Activated T-helper 1 cell treated with anti-CD3 and anti-CD28 coated beads, Interleukin-12 subunit alpha, Interleukin-12 subunit beta, Interleukin-2, Interleukin-4 antibody, amounts not matched to agents 30 ng/mL and 10 ng/mL and 1 ng/mL, durations not matched to agents 14 hours and 24 hours and 36 hours (primary cell): ENCODE measurements around the gene CNKSR2. TPM values are rescaled to one million over a fixed set of nuclear protein-coding genes. Genes with fewer than 3 reads are reported as not detected.
"Not testable (repeated sequence)": the region's sequence is repeated elsewhere in the genome, so short reads cannot be mapped to it uniquely, and the experiment has no call there.

ENCODE experiments used
- DNase-seq: peaks from one replicate; pipeline ENCODE4 v3.0.0; 2021; ENCODE audit warnings: low spot score
- H3K27ac Mint-ChIP-seq: one replicate; pipeline ENCODE4 v1.8.0; 2021; ENCODE audit warnings: mild to moderate bottlenecking, mixed read lengths
- H3K27me3 Mint-ChIP-seq: one replicate; pipeline ENCODE4 v1.8.0; 2022; ENCODE audit warnings: mild to moderate bottlenecking, moderate library complexity, mixed read lengths; ENCODE audit not compliant: insufficient read depth
- H3K36me3 Mint-ChIP-seq: one replicate; pipeline ENCODE4 v1.8.0; 2021; ENCODE audit warnings: low read depth, mixed read lengths
- H3K4me1 Mint-ChIP-seq: one replicate; pipeline ENCODE4 v1.8.0; 2021; ENCODE audit warnings: low read depth, mixed read lengths
- H3K4me3 Mint-ChIP-seq: one replicate; pipeline ENCODE4 v1.8.0; 2021; ENCODE audit warnings: mild to moderate bottlenecking, moderate library complexity, mixed read lengths
- H3K9me3 Mint-ChIP-seq: one replicate; pipeline ENCODE4 v1.8.0; 2021; ENCODE audit warnings: mixed read lengths
- intact Hi-C: fragments of 100-400 bp; cut with micrococcal nuclease; formaldehyde crosslinking; loops from one replicate; pipeline ENCODE4 v1.15.1; 2024
- total RNA-seq: library from RNA; stranded (reverse); gene quantifications from 2 replicates; pipeline ENCODE4 v1.2.3, GENCODE V29; 2022

Gene CNKSR2
- total RNA-seq, 1 donor from 2014 or later, result 7.4 TPM

DNA sequence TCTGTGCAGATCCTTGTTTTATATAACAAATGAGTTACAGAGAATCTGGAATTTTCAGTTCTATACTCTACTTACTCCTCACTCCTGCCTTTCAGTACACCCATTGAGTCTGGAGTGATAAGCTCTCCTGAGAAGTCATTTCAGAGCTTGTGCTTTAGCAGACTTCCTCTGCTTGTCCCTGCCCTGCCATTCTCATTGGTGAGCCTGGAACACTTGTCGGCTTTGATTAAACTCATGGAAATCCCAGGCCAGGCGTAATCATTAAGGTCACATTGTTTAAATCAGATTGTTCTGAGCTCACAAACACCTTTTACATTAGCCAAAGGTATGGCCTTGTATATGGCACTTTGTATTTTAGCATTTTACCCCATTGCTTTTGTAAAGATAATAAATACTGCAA lies 102.7 kb downstream of the CNKSR2 start:
- intact Hi-C loops, result no loop called here

GRCh38 chrX:21479695-21480270 lies 105.6 kb downstream of the CNKSR2 start:
- H3K27me3 Mint-ChIP-seq, result peaks cover 2% of the 10 kb centered on the region
- no peak for DNase-seq
- H3K9me3 Mint-ChIP-seq, result no peaks in the 10 kb centered on the region
- H3K4me1 Mint-ChIP-seq, result no peaks in the 10 kb centered on the region
- H3K36me3 Mint-ChIP-seq, result no peaks in the 10 kb centered on the region
- H3K27ac Mint-ChIP-seq, result no peak overlapping the region
- intact Hi-C loops, result loop anchor here (2.0 to 5.0 kb wide), 2 partner anchors 107 to 949 kb away; partner anchors contain the start of gene CNKSR2
- H3K4me3 Mint-ChIP-seq, result no peak overlapping the region

More for the DNA sequence above, 102.7 kb downstream of the CNKSR2 start:
- H3K27ac Mint-ChIP-seq, result no peak overlapping the region
- no peaks in the 10 kb centered on the region for H3K9me3 Mint-ChIP-seq
- no peak overlapping the region for H3K4me3 Mint-ChIP-seq
- DNase-seq, result no peak
- H3K4me1 Mint-ChIP-seq, result no peaks in the 10 kb centered on the region
- H3K36me3 Mint-ChIP-seq, result no peaks in the 10 kb centered on the region
- H3K27me3 Mint-ChIP-seq, result peaks cover 2% of the 10 kb centered on the region

DNA sequence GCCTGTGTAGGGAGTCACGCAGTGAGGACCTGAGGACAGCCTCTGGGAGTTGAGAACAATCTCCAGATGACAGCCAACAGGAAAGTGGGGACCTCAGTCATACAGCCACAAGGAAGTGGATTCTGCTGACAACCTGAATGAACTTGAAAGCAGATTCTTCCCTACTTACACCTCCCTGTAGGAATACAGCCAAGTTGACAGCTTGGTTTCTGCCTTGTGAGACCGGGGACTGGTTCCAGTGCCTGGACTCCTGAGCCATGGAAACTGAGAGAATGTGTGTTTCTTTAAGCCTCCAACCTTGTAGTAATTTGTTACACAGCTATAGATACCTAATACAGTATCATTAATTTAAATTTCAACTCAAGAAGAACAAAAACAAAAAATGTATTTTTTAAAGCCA lies 107.5 kb downstream of the CNKSR2 start:
- Mint-ChIP-seq H3K4me1 (no peaks in the 10 kb centered on the region), H3K36me3 (no peaks in the 10 kb centered on the region), H3K27ac (no peak overlapping the region), H3K9me3 (no peaks in the 10 kb centered on the region), H3K27me3 (peaks cover 2% of the 10 kb centered on the region), H3K4me3 (no peak overlapping the region)
- intact Hi-C loops, result loop anchor here (2.0 to 5.0 kb wide), 2 partner anchors 109 to 951 kb away; partner anchors contain the start of gene CNKSR2
- no peak for DNase-seq

- not testable (repeated sequence) for H3K36me3 Mint-ChIP-seq, H3K27ac Mint-ChIP-seq
- intact Hi-C loops, result loop anchor here (5.0 kb wide), 1 partner anchor 112 kb away; the partner anchor contains the start of gene CNKSR2
Observed at GRCh38 chrX:21484051-21484450, 109.8 kb downstream of the CNKSR2 start.

GRCh38 chrX:21487832-21488231 lies 113.6 kb downstream of the CNKSR2 start:
- no peaks in the 10 kb centered on the region for H3K9me3 Mint-ChIP-seq
- no peaks in the 10 kb centered on the region for H3K36me3 Mint-ChIP-seq
- DNase-seq, result no peak
- H3K4me3 Mint-ChIP-seq, result no peak overlapping the region
- no peak overlapping the region for H3K27ac Mint-ChIP-seq
- no peaks in the 10 kb centered on the region for H3K4me1 Mint-ChIP-seq
- no peaks in the 10 kb centered on the region for H3K27me3 Mint-ChIP-seq
- intact Hi-C loops, result no loop called here

More at GRCh38 chrX:21484051-21484450, 109.8 kb downstream of the CNKSR2 start:
- DNase-seq, H3K9me3 Mint-ChIP-seq, H3K4me3 Mint-ChIP-seq, H3K27me3 Mint-ChIP-seq, H3K4me1 Mint-ChIP-seq: not testable (repeated sequence)

DNA sequence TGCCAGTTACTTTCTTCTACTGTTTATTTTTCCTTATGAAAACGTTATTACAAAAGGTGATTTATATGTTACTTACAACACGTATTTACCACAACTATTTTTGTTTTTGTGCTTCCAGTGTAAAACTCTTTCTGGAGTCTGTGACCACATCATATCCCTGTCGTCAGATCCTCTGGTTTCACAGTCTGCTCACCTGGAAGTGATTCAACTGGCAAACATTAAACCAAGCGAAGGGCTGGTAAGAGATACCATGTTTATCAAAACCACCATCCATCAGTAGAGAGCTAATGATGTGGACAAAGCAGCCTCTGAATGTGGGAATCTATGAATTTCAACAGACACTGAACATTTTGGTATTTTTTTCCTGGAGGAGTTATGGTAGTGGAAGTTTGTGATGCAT lies 116.1 kb downstream of the CNKSR2 start:
- DNase-seq, result no peak
- Mint-ChIP-seq H3K27me3 (no peaks in the 10 kb centered on the region), H3K36me3 (no peaks in the 10 kb centered on the region), H3K4me1 (no peaks in the 10 kb centered on the region), H3K4me3 (no peak overlapping the region), H3K9me3 (no peaks in the 10 kb centered on the region), H3K27ac (no peak overlapping the region)
- intact Hi-C loops, result no loop called here

DNA sequence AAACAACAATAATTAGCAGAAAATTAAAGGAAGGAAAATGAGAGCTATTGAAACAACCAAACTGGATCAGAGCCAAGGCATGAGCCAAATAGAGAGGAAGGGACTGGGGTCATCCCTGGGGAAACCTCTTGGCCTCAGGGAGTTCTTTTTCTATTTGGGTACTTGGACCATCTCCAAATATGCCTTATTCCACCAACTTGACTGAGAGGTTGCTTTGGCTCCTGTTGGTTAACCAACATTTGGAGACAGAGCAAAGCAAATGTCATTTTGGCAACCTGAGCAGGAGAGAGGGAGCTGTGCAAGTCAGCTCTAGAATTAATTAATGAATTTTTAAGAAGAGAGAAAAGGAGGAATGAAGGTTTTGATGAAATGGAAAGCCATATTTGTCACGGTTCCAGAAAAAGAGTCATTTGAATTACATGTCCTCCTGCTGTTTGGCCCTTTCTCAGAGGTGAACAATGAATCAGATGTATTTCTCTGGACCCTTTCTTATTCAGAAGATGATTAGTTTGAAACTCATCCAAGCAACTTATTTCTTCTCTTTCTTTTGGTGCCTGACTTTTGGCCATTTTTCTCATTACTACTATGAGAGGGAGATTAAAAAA lies 119.1 kb downstream of the CNKSR2 start:
- intact Hi-C loops, result no loop called here
- H3K4me3 Mint-ChIP-seq, result no peak overlapping the region

GRCh38 chrX:21503593-21503992 lies 129.4 kb downstream of the CNKSR2 start:
- Mint-ChIP-seq H3K36me3 (no peaks in the 10 kb centered on the region), H3K9me3 (no peaks in the 10 kb centered on the region), H3K4me1 (no peaks in the 10 kb centered on the region), H3K4me3 (no peak overlapping the region), H3K27ac (no peak overlapping the region), H3K27me3 (no peaks in the 10 kb centered on the region)
- no peak for DNase-seq
- intact Hi-C loops, result no loop called here

More for the DNA sequence above, 119.1 kb downstream of the CNKSR2 start:
- Mint-ChIP-seq H3K9me3 (no peaks in the 10 kb centered on the region), H3K4me1 (no peaks in the 10 kb centered on the region), H3K27me3 (no peaks in the 10 kb centered on the region), H3K36me3 (no peaks in the 10 kb centered on the region), H3K27ac (no peak overlapping the region)
- DNase-seq, result no peak

- Mint-ChIP-seq H3K27me3 (no peaks in the 10 kb centered on the region), H3K4me3 (no peak overlapping the region), H3K9me3 (no peaks in the 10 kb centered on the region), H3K36me3 (no peaks in the 10 kb centered on the region), H3K27ac (no peak overlapping the region), H3K4me1 (no peaks in the 10 kb centered on the region)
- intact Hi-C loops, result no loop called here
- DNase-seq, result no peak
Observed at GRCh38 chrX:21509912-21510311, 135.7 kb downstream of the CNKSR2 start.

GRCh38 chrX:21524008-21524407 lies 149.8 kb downstream of the CNKSR2 start:
- Mint-ChIP-seq H3K27ac (no peak overlapping the region), H3K9me3 (no peaks in the 10 kb centered on the region), H3K36me3 (no peaks in the 10 kb centered on the region), H3K4me1 (no peaks in the 10 kb centered on the region), H3K27me3 (no peaks in the 10 kb centered on the region), H3K4me3 (no peak overlapping the region)
- intact Hi-C loops, result no loop called here
- DNase-seq, result no peak

DNA sequence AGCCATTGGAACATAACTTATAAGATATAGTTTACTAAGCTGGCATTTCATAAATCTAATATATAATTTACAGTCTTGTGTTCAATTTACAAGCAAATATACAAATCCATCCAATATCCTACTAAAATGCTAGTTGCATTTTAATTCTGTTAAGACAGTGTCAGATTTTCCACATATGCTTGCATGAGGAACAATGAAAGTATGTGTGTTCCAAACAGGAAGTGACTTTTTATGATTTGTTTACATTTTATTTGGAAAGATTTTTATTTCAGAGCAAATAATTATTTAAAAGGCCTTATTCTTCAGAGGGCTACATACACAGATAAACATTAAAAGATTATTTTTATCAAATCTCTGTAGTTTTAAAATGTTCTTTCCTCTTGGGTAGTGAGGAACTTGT lies 153.9 kb downstream of the CNKSR2 start:
- H3K27ac Mint-ChIP-seq, result no peak overlapping the region
- no peaks in the 10 kb centered on the region for H3K4me1 Mint-ChIP-seq
- no peaks in the 10 kb centered on the region for H3K36me3 Mint-ChIP-seq
- no peaks in the 10 kb centered on the region for H3K9me3 Mint-ChIP-seq
- no peaks in the 10 kb centered on the region for H3K27me3 Mint-ChIP-seq
- no peak for DNase-seq
- intact Hi-C loops, result no loop called here
- H3K4me3 Mint-ChIP-seq, result no peak overlapping the region

DNA sequence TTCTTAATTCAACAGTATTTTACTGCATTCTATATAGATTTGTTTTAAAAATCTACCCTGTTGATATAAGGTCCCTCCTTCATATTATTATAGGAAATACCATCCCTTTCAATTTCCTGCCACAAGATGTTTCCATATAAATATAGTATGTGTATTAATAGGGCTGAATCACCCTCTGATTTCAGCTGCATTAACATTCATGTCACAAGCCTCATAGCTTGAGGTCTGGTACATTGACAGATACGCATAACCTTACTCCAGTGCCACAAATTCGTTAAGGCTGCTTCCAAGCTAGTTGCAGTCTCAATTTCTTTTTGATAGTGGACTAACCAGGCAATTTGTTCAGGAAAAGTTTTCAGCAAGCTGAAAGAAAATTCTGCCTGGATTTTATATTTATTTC lies 155.6 kb downstream of the CNKSR2 start:
- H3K36me3 Mint-ChIP-seq, result peaks cover 1% of the 10 kb centered on the region
- H3K27me3 Mint-ChIP-seq, result no peaks in the 10 kb centered on the region
- no peaks in the 10 kb centered on the region for H3K9me3 Mint-ChIP-seq
- intact Hi-C loops, result no loop called here
- no peak overlapping the region for H3K4me3 Mint-ChIP-seq
- H3K4me1 Mint-ChIP-seq, result no peaks in the 10 kb centered on the region
- no peak for DNase-seq
- no peak overlapping the region for H3K27ac Mint-ChIP-seq

GRCh38 chrX:21544642-21545041 lies 170.4 kb downstream of the CNKSR2 start:
- H3K4me1 Mint-ChIP-seq, H3K4me3 Mint-ChIP-seq: not testable (repeated sequence)

More at GRCh38 chrX:21544642-21545041, 170.4 kb downstream of the CNKSR2 start:
- DNase-seq, H3K27me3 Mint-ChIP-seq, H3K36me3 Mint-ChIP-seq, H3K27ac Mint-ChIP-seq, intact Hi-C loops, H3K9me3 Mint-ChIP-seq: not testable (repeated sequence)
